ENCODE measurements around the gene FGF22.

The FGF22 gene

GRCh38 chr19:643736-644135, 4.1 kb downstream of the FGF22 start:
- DNase-seq (ENCODE audit: low read depth, low spot score), result no peak

DNA sequence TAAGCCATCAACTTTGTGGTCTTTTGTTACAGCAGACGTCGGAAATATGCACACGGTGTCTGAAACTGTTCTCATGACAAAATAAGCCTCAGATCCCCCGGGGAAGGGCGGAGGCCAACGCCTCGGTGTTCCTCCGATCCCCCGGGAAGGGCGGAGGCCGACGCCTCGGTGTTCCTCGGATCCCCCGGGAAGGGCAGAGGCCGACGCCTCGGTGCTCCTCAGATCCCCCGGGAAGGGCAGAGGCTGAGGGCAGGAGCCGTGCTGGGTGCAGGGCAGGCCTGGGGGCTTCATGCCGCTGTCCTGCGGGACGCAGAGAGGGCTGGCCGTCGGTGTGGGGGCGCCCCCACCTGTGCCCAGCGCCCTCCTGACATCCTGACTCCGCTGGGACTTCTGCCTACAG, 4.7 kb downstream of the FGF22 start:
- no peak for DNase-seq (ENCODE audit: low read depth, low spot score)

- no peak for DNase-seq (ENCODE audit: low read depth, low spot score)
These were observed 5.1 kb downstream of the FGF22 start for GRCh38 chr19:644789-645188.

GRCh38 chr19:645912-646778, 6.5 kb downstream of the FGF22 start:
- no peak for DNase-seq (ENCODE audit: low read depth, low spot score)

- DNase-seq (ENCODE audit: low read depth, low spot score), result no peak
These were observed 7.3 kb downstream of the FGF22 start for GRCh38 chr19:646779-647565.

GRCh38 chr19:647566-648284, 8.0 kb downstream of the FGF22 start:
- no peak for DNase-seq (ENCODE audit: low read depth, low spot score)

GRCh38 chr19:648305-648704, 8.6 kb downstream of the FGF22 start:
- DNase-seq (ENCODE audit: low read depth, low spot score), result no peak

- no peak for DNase-seq (ENCODE audit: low read depth, low spot score)
These were observed 9.5 kb downstream of the FGF22 start for GRCh38 chr19:648904-649801.

DNA sequence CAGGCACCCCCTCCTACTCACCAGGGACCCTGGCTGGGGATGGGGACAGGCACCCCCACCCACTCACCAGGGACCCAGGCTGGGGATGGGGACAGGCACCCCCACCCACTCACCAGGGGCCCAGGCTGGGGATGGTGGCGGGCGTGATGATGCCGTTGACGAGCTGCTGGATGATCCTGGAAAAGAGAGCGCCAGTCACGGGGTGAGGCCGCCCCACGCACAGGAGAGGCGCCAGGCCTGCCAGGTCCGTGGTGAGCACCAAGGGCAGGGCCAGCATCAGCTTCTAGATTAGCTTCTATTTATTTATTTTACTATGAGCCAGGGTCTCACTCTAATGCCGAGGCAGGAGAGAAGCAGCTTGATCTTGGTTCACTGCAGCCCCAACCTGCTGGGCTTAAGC, 10.4 kb downstream of the FGF22 start:
- DNase-seq (ENCODE audit: low read depth, low spot score), result no peak

DNA sequence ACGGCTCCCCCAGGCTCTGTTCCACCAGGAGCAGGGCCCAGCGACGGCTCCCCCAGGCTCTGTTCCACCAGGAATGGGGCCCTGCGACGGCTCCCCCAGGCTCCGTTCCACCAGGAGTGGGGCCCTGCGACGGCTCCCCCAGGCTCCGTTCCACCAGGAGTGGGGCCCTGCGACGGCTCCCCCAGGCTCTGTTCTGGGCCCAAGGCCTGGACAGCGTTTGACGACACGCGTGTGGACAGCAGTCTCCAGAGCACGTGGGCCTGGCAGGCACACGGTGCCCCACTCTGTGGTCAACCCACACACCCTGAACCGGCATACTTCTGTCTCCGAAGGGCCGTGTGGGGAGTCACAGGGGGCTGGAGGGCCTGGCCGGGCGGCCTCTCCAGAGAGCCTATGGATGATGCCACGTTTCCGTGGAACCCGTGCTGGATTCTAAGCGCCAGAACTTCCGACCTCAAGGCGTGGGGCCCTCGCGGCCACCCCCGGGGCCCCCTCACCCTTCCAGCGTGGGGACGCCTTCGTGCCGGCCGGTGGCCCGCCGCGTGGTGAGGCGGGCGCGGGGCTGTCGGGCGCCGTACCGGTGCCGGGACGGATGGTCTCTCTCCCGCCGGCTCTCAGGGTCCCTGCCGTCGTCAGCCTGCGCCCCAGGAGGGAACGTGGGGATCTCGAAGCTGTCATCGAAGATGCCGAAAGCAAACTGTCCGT, 11.6 kb downstream of the FGF22 start:
- DNase-seq (ENCODE audit: low read depth, low spot score), result no peak

GRCh38 chr19:651991-652390, 12.3 kb downstream of the FGF22 start:
- DNase-seq (ENCODE audit: low read depth, low spot score), result no peak

DNA sequence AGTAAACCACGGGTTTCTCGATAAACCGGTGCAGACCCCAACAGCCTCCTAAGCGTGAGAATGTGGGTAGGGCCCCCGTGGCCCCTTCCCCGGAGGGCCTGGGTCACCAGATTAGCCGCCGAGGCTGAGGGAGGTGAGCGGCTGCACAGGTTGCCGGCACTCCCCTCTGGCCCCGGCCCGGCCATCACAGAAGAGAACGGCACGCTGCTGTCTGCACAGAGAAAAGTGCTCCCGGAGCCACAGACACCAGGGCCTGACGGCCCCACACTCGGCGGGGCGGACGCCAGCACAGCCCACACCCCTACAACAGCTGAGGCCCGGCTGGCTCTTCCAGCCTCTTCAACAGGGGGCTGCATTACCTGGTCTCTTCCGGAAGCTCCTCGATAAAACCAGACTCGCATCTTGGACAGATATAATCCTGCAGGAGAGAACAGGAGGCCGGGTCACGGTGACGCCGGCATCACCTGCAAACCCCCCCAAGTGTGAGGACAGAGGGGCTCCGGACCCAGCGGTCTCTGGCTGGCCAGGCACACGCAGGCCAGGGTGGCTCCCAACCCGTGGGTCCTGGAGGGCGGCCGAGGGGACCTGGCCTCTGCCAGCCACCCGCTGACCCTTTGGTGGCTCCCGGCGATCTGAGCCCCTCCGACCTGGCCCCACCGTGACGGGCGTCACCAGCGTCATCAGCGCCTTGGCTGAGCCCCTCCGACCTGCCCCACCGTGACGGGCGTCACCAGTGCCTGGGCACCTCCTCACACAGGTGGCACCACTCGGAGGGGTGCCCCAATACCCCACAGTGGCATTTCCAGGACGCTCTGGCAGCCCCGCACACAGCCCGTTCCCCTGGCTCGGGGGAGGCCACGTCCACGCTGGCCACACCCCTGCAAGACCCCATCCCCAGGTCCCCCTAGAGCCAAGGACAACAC, 13.0 kb downstream of the FGF22 start:
- DNase-seq (ENCODE audit: low read depth, low spot score), result no peak

GRCh38 chr19:653425-653824, 13.7 kb downstream of the FGF22 start:
- DNase-seq (ENCODE audit: low read depth, low spot score), result no peak

- DNase-seq (ENCODE audit: low read depth, low spot score), result no peak
These were observed 16.0 kb downstream of the FGF22 start for GRCh38 chr19:655691-656090.

DNA sequence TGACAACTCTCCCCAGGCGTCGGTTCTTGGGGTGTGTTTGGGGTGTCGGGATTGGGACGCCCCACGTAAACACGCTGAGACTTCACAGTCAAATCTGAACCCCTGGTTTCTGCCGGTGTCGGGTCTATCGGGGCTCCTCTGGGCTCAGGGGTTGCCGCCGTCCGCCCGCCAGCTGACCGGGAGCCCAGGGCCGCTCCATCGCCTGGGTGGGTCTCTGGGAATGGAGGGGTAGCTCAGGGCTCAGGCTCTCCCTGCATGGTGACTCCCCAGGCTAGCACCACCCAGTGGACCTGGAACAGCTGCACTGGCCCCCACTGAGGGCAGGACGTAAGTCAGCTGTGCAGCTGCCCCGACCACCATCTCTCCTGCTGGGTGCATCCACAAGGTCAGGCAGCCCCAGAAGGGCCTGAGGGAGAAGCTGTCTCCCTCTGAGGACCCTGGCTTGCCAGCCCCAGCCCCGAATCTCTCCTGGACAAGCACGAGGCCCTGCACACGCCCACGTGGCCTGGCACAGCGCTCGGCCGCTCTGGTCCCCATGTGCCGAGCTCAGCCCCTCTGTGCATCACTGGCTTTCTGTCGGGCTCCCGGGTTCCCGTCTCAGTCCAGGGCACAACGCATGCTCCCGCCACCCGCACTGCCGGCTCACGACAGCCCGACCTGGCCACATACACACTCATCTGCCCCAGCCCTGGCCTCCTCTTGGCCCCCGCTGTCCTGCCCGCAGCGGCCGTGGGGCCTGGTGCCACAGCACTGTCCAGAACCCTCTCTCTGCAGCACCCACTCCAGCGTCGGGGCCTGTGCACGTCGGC, 17.3 kb downstream of the FGF22 start:
- no peak for DNase-seq (ENCODE audit: low read depth, low spot score)

- no peak for DNase-seq (ENCODE audit: low read depth, low spot score)
These were observed 17.9 kb downstream of the FGF22 start for GRCh38 chr19:657611-658010.

GRCh38 chr19:658059-658839, 18.6 kb downstream of the FGF22 start:
- DNase-seq (ENCODE audit: low read depth, low spot score), result no peak
